ENCODE data around the gene SHISA9.

SHISA9 gene

GRCh38 chr16:13148836-13149235 is 247.4 kb downstream of the SHISA9 start:
- CTCF ChIA-PET = no interaction called here
- Histone ChIP-seq H3K27ac (ENCODE audit: insufficient read depth in 1 of 2, low read depth in 1 of 2, low read length in 2 of 2, poor library complexity in 1 of 2, severe bottlenecking in 2 of 2) (no peak overlapping the region), H3K4me3 (ENCODE audit: control insufficient read depth in 1 of 7, extremely low read depth in 1 of 7, insufficient read depth in 4 of 7, low read depth in 2 of 7, low read length in 6 of 7) (no peak overlapping the region), H3K27me3 (replicated peaks in 2 of 5; ENCODE audit: control insufficient read depth in 4 of 5, insufficient read depth in 5 of 5, low read length in 4 of 5) (no peaks in the 10 kb centered on the region), H3K36me3 (ENCODE audit: control insufficient read depth in 4 of 4, insufficient read depth in 4 of 4, low read length in 3 of 4) (no peaks in the 10 kb centered on the region), H3K9me3 (ENCODE audit: control extremely low read depth in 1 of 5, control insufficient read depth in 4 of 5, insufficient read depth in 2 of 5, low read depth in 1 of 5, low read length in 4 of 5) (no peaks in the 10 kb centered on the region), H3K4me1 (ENCODE audit: control extremely low read depth in 1 of 4, control insufficient read depth in 4 of 4, insufficient read depth in 4 of 4, low read length in 3 of 4) (no peaks in the 10 kb centered on the region)
- no peak for DNase-seq
- POLR2A ChIA-PET = no interaction called here
- WGBS (ENCODE audit: insufficient coverage) = no CpG with 5 or more reads among the region's 3 CpGs

GRCh38 chr16:13150181-13150885 is 248.9 kb downstream of the SHISA9 start:
- CTCF ChIA-PET = no interaction called here
- Histone ChIP-seq H3K4me1 (ENCODE audit: control extremely low read depth in 1 of 4, control insufficient read depth in 4 of 4, insufficient read depth in 4 of 4, low read length in 3 of 4) (no peaks in the 10 kb centered on the region), H3K27me3 (replicated peaks in 2 of 5; ENCODE audit: control insufficient read depth in 4 of 5, insufficient read depth in 5 of 5, low read length in 4 of 5) (no peaks in the 10 kb centered on the region), H3K36me3 (ENCODE audit: control insufficient read depth in 4 of 4, insufficient read depth in 4 of 4, low read length in 3 of 4) (no peaks in the 10 kb centered on the region), H3K9me3 (ENCODE audit: control extremely low read depth in 1 of 5, control insufficient read depth in 4 of 5, insufficient read depth in 2 of 5, low read depth in 1 of 5, low read length in 4 of 5) (no peaks in the 10 kb centered on the region), H3K27ac (ENCODE audit: insufficient read depth in 1 of 2, low read depth in 1 of 2, low read length in 2 of 2, poor library complexity in 1 of 2, severe bottlenecking in 2 of 2) (no peak overlapping the region), H3K4me3 (ENCODE audit: control insufficient read depth in 1 of 7, extremely low read depth in 1 of 7, insufficient read depth in 4 of 7, low read depth in 2 of 7, low read length in 6 of 7) (no peak overlapping the region)
- POLR2A ChIA-PET = no interaction called here
- DNase-seq = no peak
- 74% methylated on average over 3 of the region's 4 CpGs for WGBS (ENCODE audit: insufficient coverage)

GRCh38 chr16:13153696-13154095 is 252.3 kb downstream of the SHISA9 start:
- ChIA-PET POLR2A (no interaction called here), CTCF (no interaction called here)
- Histone ChIP-seq H3K27me3 (replicated peaks in 2 of 5; ENCODE audit: control insufficient read depth in 4 of 5, insufficient read depth in 5 of 5, low read length in 4 of 5) (no peaks in the 10 kb centered on the region), H3K36me3 (ENCODE audit: control insufficient read depth in 4 of 4, insufficient read depth in 4 of 4, low read length in 3 of 4) (no peaks in the 10 kb centered on the region), H3K27ac (ENCODE audit: insufficient read depth in 1 of 2, low read depth in 1 of 2, low read length in 2 of 2, poor library complexity in 1 of 2, severe bottlenecking in 2 of 2) (no peak overlapping the region), H3K4me3 (ENCODE audit: control insufficient read depth in 1 of 7, extremely low read depth in 1 of 7, insufficient read depth in 4 of 7, low read depth in 2 of 7, low read length in 6 of 7) (no peak overlapping the region), H3K4me1 (ENCODE audit: control extremely low read depth in 1 of 4, control insufficient read depth in 4 of 4, insufficient read depth in 4 of 4, low read length in 3 of 4) (no peaks in the 10 kb centered on the region), H3K9me3 (ENCODE audit: control extremely low read depth in 1 of 5, control insufficient read depth in 4 of 5, insufficient read depth in 2 of 5, low read depth in 1 of 5, low read length in 4 of 5) (no peaks in the 10 kb centered on the region)
- DNase-seq = no peak
- 58% methylated on average over 2 of the region's 4 CpGs for WGBS (ENCODE audit: insufficient coverage)

GRCh38 chr16:13154799-13155198 is 253.4 kb downstream of the SHISA9 start:
- H3K27ac ChIP-seq (ENCODE audit: insufficient read depth in 1 of 2, low read depth in 1 of 2, low read length in 2 of 2, poor library complexity in 1 of 2, severe bottlenecking in 2 of 2) = no peak overlapping the region
- CTCF ChIA-PET = no interaction called here
- no peak for DNase-seq
- H3K4me1 ChIP-seq (ENCODE audit: control extremely low read depth in 1 of 4, control insufficient read depth in 4 of 4, insufficient read depth in 4 of 4, low read length in 3 of 4) = no peaks in the 10 kb centered on the region
- H3K9me3 ChIP-seq (ENCODE audit: control extremely low read depth in 1 of 5, control insufficient read depth in 4 of 5, insufficient read depth in 2 of 5, low read depth in 1 of 5, low read length in 4 of 5) = no peaks in the 10 kb centered on the region
- H3K27me3 ChIP-seq (replicated peaks in 2 of 5; ENCODE audit: control insufficient read depth in 4 of 5, insufficient read depth in 5 of 5, low read length in 4 of 5) = no peaks in the 10 kb centered on the region
- POLR2A ChIA-PET = no interaction called here
- no peak overlapping the region for H3K4me3 ChIP-seq (ENCODE audit: control insufficient read depth in 1 of 7, extremely low read depth in 1 of 7, insufficient read depth in 4 of 7, low read depth in 2 of 7, low read length in 6 of 7)
- no peaks in the 10 kb centered on the region for H3K36me3 ChIP-seq (ENCODE audit: control insufficient read depth in 4 of 4, insufficient read depth in 4 of 4, low read length in 3 of 4)
- WGBS (ENCODE audit: insufficient coverage) = 92% methylated on average over 2 of the region's 2 CpGs

GRCh38 chr16:13155377-13155776 is 254.0 kb downstream of the SHISA9 start:
- no peaks in the 10 kb centered on the region for H3K36me3 ChIP-seq (ENCODE audit: control insufficient read depth in 4 of 4, insufficient read depth in 4 of 4, low read length in 3 of 4)
- no peaks in the 10 kb centered on the region for H3K4me1 ChIP-seq (ENCODE audit: control extremely low read depth in 1 of 4, control insufficient read depth in 4 of 4, insufficient read depth in 4 of 4, low read length in 3 of 4)
- H3K27ac ChIP-seq (ENCODE audit: insufficient read depth in 1 of 2, low read depth in 1 of 2, low read length in 2 of 2, poor library complexity in 1 of 2, severe bottlenecking in 2 of 2) = no peak overlapping the region
- no peak for DNase-seq
- H3K4me3 ChIP-seq (ENCODE audit: control insufficient read depth in 1 of 7, extremely low read depth in 1 of 7, insufficient read depth in 4 of 7, low read depth in 2 of 7, low read length in 6 of 7) = no peak overlapping the region
- 100% methylated on average over 1 of the region's 2 CpGs for WGBS (ENCODE audit: insufficient coverage)
- POLR2A ChIA-PET = no interaction called here
- CTCF ChIA-PET = no interaction called here
- H3K9me3 ChIP-seq (ENCODE audit: control extremely low read depth in 1 of 5, control insufficient read depth in 4 of 5, insufficient read depth in 2 of 5, low read depth in 1 of 5, low read length in 4 of 5) = no peaks in the 10 kb centered on the region
- H3K27me3 ChIP-seq (replicated peaks in 2 of 5; ENCODE audit: control insufficient read depth in 4 of 5, insufficient read depth in 5 of 5, low read length in 4 of 5) = no peaks in the 10 kb centered on the region

GRCh38 chr16:13155780-13156179 is 254.4 kb downstream of the SHISA9 start:
- no peaks in the 10 kb centered on the region for H3K36me3 ChIP-seq (ENCODE audit: control insufficient read depth in 4 of 4, insufficient read depth in 4 of 4, low read length in 3 of 4)
- no peaks in the 10 kb centered on the region for H3K9me3 ChIP-seq (ENCODE audit: control extremely low read depth in 1 of 5, control insufficient read depth in 4 of 5, insufficient read depth in 2 of 5, low read depth in 1 of 5, low read length in 4 of 5)
- H3K4me3 ChIP-seq (ENCODE audit: control insufficient read depth in 1 of 7, extremely low read depth in 1 of 7, insufficient read depth in 4 of 7, low read depth in 2 of 7, low read length in 6 of 7) = no peak overlapping the region
- no peak overlapping the region for H3K27ac ChIP-seq (ENCODE audit: insufficient read depth in 1 of 2, low read depth in 1 of 2, low read length in 2 of 2, poor library complexity in 1 of 2, severe bottlenecking in 2 of 2)
- DNase-seq = no peak
- CTCF ChIA-PET = no interaction called here
- no peaks in the 10 kb centered on the region for H3K4me1 ChIP-seq (ENCODE audit: control extremely low read depth in 1 of 4, control insufficient read depth in 4 of 4, insufficient read depth in 4 of 4, low read length in 3 of 4)
- WGBS (ENCODE audit: insufficient coverage) = 71% methylated on average over 3 of the region's 3 CpGs
- POLR2A ChIA-PET = no interaction called here
- H3K27me3 ChIP-seq (replicated peaks in 2 of 5; ENCODE audit: control insufficient read depth in 4 of 5, insufficient read depth in 5 of 5, low read length in 4 of 5) = no peaks in the 10 kb centered on the region

GRCh38 chr16:13157082-13157481 is 255.7 kb downstream of the SHISA9 start:
- DNase-seq = no peak
- POLR2A ChIA-PET = no interaction called here
- Histone ChIP-seq H3K27me3 (replicated peaks in 2 of 5; ENCODE audit: control insufficient read depth in 4 of 5, insufficient read depth in 5 of 5, low read length in 4 of 5) (no peaks in the 10 kb centered on the region), H3K4me3 (ENCODE audit: control insufficient read depth in 1 of 7, extremely low read depth in 1 of 7, insufficient read depth in 4 of 7, low read depth in 2 of 7, low read length in 6 of 7) (no peak overlapping the region), H3K4me1 (ENCODE audit: control extremely low read depth in 1 of 4, control insufficient read depth in 4 of 4, insufficient read depth in 4 of 4, low read length in 3 of 4) (no peaks in the 10 kb centered on the region), H3K9me3 (ENCODE audit: control extremely low read depth in 1 of 5, control insufficient read depth in 4 of 5, insufficient read depth in 2 of 5, low read depth in 1 of 5, low read length in 4 of 5) (no peaks in the 10 kb centered on the region), H3K27ac (ENCODE audit: insufficient read depth in 1 of 2, low read depth in 1 of 2, low read length in 2 of 2, poor library complexity in 1 of 2, severe bottlenecking in 2 of 2) (no peak overlapping the region), H3K36me3 (ENCODE audit: control insufficient read depth in 4 of 4, insufficient read depth in 4 of 4, low read length in 3 of 4) (no peaks in the 10 kb centered on the region)
- no CpG with 5 or more reads among the region's 3 CpGs for WGBS (ENCODE audit: insufficient coverage)
- CTCF ChIA-PET = no interaction called here

Measured in common myeloid progenitor, CD34-positive (primary cell).